ENCODE data around the gene BRK1.
"Not testable (repeated sequence)": the region's sequence is repeated elsewhere in the genome, so short reads cannot be mapped to it uniquely, and the experiment has no call there.

BRK1 gene

GRCh38 chr3:10115326-10116137 is at the start of gene BRK1:
TSS of gene BRK1 (plus strand) at chr3:10115675. CDS start at chr3:10115702, 27 bp downstream.
- peak; percentile 97 for DNase-seq

DNA sequence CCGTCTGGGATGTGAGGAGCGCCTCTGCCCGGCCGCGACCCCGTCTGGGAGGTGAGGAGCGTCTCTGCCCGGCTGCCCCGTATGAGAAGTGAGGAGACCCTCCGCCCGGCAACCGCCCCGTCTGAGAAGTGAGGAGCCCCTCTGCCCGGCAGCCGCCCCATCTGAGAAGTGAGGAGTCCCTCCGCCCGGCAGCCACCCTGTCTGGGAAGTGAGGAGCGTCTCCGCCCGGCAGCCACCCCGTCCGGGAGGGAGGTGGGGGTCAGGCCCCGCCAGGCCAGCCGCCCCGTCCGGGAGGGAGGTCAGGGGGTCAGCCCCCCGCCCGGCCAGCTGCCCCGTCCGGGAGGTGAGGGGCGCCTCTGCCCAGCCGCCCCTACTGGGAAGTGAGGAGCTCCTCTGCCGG is 45.4 kb upstream of the BRK1 start:
- DNase-seq, result not testable (repeated sequence)

GRCh38 chr3:10074666-10075065 is 40.8 kb upstream of the BRK1 start:
- DNase-seq, result no peak

DNA sequence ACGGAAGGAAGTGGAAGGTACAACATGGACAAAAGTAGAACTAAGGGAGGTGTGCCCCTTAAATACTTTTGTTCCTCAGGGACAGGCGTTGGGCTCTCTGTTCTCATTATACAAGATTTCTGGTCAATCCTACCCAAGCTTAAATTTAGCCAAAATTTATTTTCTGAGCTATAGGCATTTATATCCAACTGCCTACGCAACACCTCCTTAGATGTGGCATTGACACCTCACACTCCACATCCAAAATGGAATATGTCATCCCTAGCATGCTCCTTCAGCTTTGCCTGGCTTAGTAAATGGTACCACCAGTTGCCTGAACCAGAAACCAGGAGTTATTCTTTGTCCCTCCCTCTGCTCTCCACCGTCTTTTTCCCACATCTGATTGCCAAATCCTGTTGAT is 33.6 kb upstream of the BRK1 start:
- DNase-seq, result no peak

DNA sequence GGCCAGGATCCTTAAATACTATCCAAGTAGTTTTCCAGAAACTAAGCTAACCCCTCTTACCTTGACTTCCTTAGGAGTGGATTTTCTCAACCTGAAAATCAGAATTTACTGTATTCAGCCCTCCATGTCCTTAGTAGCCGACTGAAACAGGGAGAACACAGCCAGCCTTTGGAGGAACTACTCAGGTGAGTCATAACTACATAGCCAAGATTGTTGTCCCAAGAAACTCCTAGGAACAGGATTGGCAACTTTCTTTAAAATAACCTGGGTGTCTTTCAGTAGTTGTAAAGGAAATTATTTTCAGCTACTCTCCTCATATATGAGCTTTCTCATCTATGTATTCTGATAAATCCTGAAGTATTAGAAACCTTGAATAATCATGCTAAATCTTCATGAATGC is 29.7 kb upstream of the BRK1 start:
- no peak for DNase-seq

DNA sequence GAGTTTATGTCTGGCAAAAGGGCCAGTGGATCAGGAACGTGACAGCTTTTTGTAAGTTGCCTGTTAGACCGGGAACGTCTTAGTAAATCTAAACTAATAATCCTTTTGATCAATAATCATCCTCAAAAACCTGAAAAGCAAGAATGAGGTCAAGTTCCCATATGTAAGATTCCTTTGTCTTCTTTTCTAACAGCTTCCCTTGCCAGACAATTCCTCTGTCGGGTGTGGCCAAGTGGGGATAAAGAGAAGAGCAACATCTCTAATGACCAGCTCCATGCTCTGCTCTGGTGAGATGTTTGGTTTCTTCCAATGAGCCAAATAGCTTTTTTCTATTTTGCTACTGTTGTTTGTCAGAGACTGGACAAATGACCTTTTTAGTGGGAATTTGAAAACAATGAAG is 27.2 kb upstream of the BRK1 start:
- no peak for DNase-seq

DNA sequence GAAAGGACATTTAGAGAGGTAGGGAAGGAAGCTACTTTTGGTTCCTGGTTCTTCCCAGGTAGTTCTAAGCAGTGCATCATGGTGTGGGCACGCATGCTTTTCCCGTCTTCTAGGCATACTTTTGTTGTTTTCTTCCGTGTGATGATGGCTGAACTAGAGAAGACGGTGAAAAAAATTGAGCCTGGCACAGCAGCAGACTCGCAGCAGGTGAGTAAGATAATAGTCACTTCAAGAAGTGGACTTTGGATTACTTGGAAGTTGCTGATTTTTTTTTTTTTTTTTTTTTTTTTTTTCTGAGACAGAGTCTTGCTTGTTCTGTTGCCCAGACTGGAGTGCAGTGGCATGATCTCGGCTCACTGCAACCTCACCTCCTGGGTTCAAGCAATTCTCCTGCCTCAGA is 25.3 kb upstream of the BRK1 start:
- no peak for DNase-seq

DNA sequence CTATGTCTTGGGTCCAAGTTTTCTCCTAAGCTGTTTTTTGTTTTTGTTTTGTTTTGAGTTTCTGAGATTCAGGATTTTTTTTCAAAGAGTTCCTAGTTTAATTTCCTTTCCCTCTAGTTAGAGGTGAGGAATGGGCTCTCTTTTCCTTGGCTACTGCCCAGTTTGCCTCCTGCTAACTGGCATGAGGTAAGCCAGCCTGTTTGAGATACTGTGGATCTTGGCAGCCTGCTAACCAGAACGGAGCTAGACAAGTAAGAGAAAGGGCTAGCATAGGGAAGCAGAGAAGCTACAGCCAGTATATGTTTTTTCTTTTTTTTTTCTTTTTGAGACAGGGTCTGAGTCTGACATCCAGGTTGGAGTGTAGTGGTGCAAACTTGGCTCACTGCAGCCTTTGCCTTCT is 24.7 kb upstream of the BRK1 start:
- not testable (repeated sequence) for DNase-seq

- DNase-seq, result not testable (repeated sequence)
Measured at GRCh38 chr3:10091387-10091786, 24.1 kb upstream of the BRK1 start.

DNA sequence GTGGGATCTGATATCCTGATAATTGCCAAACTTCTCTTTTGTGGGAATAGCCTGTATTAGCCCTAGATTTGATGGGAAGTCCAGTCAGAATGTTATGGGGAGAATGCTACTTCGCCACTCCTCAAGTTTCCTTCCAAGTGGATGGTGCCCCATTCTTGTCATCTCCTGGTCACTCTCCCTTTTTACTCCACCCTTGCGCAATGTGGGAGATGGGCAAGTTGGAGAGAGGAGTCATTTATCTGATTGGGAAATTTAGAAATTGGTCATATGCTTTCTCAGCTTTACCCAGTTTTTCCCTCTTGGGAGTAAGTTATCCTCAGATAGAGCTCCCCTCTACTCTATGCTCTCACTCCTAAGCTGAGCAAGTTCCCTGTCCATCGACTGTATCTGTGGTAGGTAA is 21.8 kb upstream of the BRK1 start:
- DNase-seq, result no peak

DNA sequence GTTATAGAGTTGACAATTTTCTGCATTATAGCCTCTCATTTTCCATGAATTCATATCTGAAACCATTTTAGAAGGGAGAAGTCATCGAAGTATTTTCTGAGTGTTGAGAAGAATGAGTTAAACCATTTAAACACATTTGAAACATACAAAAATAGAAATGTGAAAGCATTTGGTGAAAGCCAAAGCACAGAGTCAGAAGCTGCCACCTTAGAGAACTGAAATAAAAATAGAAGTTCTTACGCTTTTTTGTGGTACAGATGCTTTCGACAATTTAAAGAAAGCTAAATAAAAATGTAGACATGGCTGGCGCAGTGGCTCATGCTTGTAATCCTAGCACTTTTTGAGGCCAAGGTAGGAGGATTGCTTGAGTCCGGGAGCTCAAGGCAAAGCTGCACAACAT is 16.4 kb upstream of the BRK1 start:
- no peak for DNase-seq

- DNase-seq, result no peak
Measured at GRCh38 chr3:10106919-10107318, 8.6 kb upstream of the BRK1 start.

GRCh38 chr3:10108091-10108490 is 7.4 kb upstream of the BRK1 start, which contains the start of gene FANCD2OS:
TSS of gene FANCD2OS (minus strand) at chr3:10108255. CDS start at chr3:10104774, 3,481 bp downstream.
- DNase-seq, result no peak

DNA sequence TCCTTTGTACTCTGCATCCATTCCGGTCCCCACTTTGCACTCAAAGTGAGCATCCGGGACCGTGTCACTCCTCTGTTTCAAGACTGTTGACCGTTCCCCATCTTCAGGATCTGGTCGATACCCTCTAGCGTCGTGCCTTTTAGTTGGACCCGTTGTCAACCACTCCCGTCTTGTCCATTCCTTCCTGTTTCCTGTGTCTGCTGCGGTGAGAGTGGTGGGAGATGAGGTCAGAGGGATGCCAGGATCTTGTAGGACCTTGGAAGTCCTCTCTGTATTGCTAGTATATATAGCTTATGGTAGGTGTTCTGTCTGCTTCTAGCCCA is 624 bp downstream of the BRK1 start:
- DNase-seq, result no peak

- no peak for DNase-seq
Measured at GRCh38 chr3:10116928-10117327, 1.5 kb downstream of the BRK1 start.

GRCh38 chr3:10119376-10119775 is 3.9 kb downstream of the BRK1 start:
- DNase-seq, result no peak

- DNase-seq, result no peak
Measured at GRCh38 chr3:10121064-10121463, 5.6 kb downstream of the BRK1 start.

DNA sequence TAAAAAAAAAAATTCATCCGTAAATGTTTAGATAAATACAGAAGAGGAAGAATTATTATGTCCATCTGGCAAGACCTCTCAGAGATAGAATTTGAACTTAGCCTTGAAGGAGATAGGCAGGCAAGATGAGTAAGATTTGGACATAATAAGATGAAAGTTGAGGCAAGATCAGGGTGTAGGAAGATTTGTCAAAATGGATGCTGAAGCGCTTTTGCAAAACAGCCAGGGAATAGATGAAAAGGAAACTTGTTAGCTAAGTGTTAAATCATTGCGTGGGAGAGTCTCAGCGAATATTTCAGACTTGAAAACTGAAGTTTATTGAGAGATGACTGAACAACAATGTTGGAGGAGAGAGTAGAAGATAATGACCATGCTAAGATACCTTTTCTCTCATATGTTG is 7.2 kb downstream of the BRK1 start:
- DNase-seq, result no peak

DNA sequence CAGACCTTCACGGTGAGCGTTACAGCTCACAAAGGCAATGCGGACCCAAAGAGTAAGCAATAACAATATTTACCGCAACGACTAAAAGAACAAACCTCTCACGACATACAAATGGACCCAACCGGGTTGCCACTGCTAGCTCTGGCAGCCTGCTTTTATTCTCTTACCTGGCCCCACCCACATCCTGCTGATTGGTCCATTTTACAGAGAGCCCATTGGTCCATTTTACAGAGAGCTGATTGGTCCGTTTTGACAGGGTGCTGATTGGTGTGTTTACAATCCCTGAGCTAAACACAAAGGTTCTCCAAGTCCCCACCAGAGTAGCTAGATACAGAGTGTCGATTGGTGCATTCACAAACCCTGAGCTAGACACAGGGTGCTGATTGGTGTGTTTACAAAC is 20.4 kb downstream of the BRK1 start:
- peak; percentile 27 for DNase-seq

- no peak for DNase-seq
Measured at GRCh38 chr3:10136426-10137005, 21.0 kb downstream of the BRK1 start.

DNA sequence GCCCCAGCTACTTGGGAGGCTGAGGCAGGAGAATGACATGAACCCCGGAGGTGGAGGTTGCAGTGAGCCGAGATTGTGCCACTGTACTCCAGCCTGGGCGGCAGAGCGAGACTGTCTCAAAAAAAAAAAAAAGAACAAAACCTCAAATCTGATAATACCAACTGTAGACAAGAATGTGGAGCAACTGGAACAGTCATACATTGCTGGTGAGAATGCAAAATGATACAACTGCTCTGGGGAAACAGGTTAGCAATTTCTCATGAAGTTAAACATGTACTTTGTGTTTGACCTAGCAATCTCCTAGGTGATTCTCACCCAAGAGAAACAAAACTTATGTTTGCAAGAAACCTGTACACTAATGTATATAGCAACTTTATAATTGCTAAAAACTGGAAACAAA is 21.7 kb downstream of the BRK1 start:
- DNase-seq, result no peak

DNA sequence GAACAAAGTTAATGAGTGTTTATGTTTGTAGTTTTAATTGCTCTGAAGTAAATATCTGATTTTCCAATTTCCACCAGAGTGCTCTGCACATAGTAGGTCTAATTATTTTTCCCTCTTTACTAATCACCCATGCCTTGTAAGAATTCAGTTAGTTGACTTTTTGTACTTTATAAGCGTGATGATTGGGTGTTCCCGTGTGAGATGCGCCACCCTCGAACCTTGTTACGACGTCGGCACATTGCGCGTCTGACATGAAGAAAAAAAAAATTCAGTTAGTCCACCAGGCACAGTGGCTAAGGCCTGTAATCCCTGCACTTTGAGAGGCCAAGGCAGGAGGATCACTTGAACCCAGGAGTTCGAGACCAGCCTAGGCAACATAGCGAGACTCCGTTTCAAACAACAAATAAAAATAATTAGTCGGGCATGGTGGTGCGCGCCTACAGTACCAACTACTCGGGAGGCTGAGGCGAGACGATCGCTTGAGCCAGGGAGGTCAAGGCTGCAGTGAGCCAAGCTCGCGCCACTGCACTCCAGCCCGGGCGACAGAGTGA is 25.6 kb downstream of the BRK1 start:
- DNase-seq, result no peak

GRCh38 chr3:10142707-10143560 is 27.5 kb downstream of the BRK1 start:
- peak; percentile 19 for DNase-seq

GRCh38 chr3:10145685-10146084 is 30.2 kb downstream of the BRK1 start:
- no peak for DNase-seq
